Measurements from ENCODE around the gene S100Z. TPM values are rescaled to one million over a fixed set of nuclear protein-coding genes. Genes with fewer than 3 reads are reported as not detected.
"Not testable (repeated sequence)": the region's sequence is repeated elsewhere in the genome, so short reads cannot be mapped to it uniquely, and the experiment has no call there.

S100Z gene
- polyA plus RNA-seq: 5.3 TPM

- peak within 1 kb of the TSS; percentile 16 to 88 (median 56) for H3K4me3 Mint-ChIP-seq
- H3K36me3 Mint-ChIP-seq: peaks cover 5% of the 10 kb centered on the region
- peaks cover 1% of the 10 kb centered on the region for H3K27me3 Mint-ChIP-seq
- no peaks in the 10 kb centered on the region for H3K9me3 Mint-ChIP-seq
- peak within 1 kb of the TSS in 2 of 3 donors; percentile 13 to 60 for H3K27ac Mint-ChIP-seq
- peaks cover 17 to 32% (median 30%) of the 10 kb centered on the region in 3 donors for H3K4me1 Mint-ChIP-seq
Measured at GRCh38 chr5:76849419-76850291, at the start of gene S100Z. Gene S100Z (plus strand): TSS chr5:76850014. CDS start chr5:76875360, 25,346 bp downstream.

- H3K4me1 Mint-ChIP-seq: no peaks in the 10 kb centered on the region
- no peak overlapping the region for H3K4me3 Mint-ChIP-seq
- no peaks in the 10 kb centered on the region for H3K9me3 Mint-ChIP-seq
- peaks cover 3% of the 10 kb centered on the region for H3K27me3 Mint-ChIP-seq
- H3K27ac Mint-ChIP-seq: no peak overlapping the region
- H3K36me3 Mint-ChIP-seq: no peaks in the 10 kb centered on the region
Measured at GRCh38 chr5:76800579-76800978, 49.2 kb upstream of the S100Z start.

DNA sequence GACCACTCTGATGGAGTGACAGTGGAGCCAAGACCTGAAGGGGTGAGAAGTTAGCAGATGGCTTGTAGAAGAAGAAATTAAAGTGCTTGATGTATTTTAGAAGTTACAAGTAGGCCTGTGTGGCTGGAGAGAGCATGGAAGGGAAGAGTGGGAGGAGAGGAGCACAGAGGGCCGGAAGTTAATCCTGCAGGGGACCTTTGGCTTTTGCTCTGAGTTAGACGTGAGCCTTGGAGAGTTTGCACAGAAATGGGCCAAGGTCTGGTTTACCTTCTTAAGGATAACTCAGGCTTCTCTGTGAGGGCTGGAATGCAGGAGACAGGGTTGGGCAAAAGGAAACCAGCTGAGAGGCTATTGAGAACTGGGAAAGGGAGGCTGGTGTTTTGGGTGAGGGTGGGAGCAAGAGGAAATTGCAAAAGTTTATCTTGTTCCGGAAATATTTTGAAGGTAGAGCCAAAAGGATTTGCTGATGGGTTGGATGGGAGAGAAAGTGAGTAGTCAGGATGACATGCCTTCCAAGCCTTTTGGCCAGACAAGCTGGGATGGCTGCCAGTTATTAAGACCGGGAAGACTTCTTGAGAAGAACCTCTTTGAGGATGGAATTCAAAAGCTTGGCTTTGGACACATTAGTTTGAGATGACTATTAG lies 48.5 kb upstream of the S100Z start:
- no peaks in the 10 kb centered on the region for H3K36me3 Mint-ChIP-seq
- H3K27ac Mint-ChIP-seq: no peak overlapping the region
- H3K4me3 Mint-ChIP-seq: peak overlapping the region in 1 of 4 donors; percentile 63
- no peaks in the 10 kb centered on the region for H3K9me3 Mint-ChIP-seq
- peaks cover 3% of the 10 kb centered on the region for H3K27me3 Mint-ChIP-seq
- H3K4me1 Mint-ChIP-seq: no peaks in the 10 kb centered on the region

GRCh38 chr5:76801803-76802195 lies 48.0 kb upstream of the S100Z start:
- Mint-ChIP-seq H3K27ac (no peak overlapping the region), H3K27me3 (peaks cover 3% of the 10 kb centered on the region), H3K9me3 (no peaks in the 10 kb centered on the region), H3K4me3 (no peak overlapping the region), H3K4me1 (no peaks in the 10 kb centered on the region), H3K36me3 (no peaks in the 10 kb centered on the region)

GRCh38 chr5:76804266-76804665 lies 45.5 kb upstream of the S100Z start:
- H3K36me3 Mint-ChIP-seq: no peaks in the 10 kb centered on the region
- no peak overlapping the region for H3K27ac Mint-ChIP-seq
- peaks cover 3% of the 10 kb centered on the region for H3K27me3 Mint-ChIP-seq
- no peaks in the 10 kb centered on the region for H3K4me1 Mint-ChIP-seq
- no peaks in the 10 kb centered on the region for H3K9me3 Mint-ChIP-seq
- no peak overlapping the region for H3K4me3 Mint-ChIP-seq

- H3K27me3 Mint-ChIP-seq: peaks cover 3% of the 10 kb centered on the region
- no peak overlapping the region for H3K27ac Mint-ChIP-seq
- H3K4me3 Mint-ChIP-seq: no peak overlapping the region
- H3K36me3 Mint-ChIP-seq: no peaks in the 10 kb centered on the region
- H3K9me3 Mint-ChIP-seq: no peaks in the 10 kb centered on the region
- H3K4me1 Mint-ChIP-seq: no peaks in the 10 kb centered on the region
Measured at GRCh38 chr5:76805821-76806505, 43.9 kb upstream of the S100Z start.

DNA sequence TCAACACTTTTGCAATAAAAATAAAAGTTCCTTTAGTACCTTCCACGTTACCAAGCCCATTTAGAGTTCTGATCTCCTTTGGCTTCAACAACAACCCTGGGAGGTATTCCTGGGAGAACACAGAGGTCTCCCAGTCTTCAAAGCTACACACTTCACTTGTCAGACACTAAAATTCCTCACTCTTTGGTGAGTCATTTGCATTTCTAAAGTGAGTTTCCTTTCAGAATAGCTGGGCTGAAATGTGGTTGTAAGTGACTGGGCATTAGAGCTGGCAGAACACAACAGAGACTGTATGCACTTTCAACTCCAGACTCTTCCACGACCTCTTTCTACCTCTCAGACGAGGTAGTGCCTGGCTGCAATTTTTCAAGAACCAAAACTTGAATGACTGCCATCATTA lies 42.5 kb upstream of the S100Z start:
- H3K27me3 Mint-ChIP-seq: no peaks in the 10 kb centered on the region
- H3K27ac Mint-ChIP-seq: no peak overlapping the region
- H3K4me3 Mint-ChIP-seq: no peak overlapping the region
- H3K36me3 Mint-ChIP-seq: no peaks in the 10 kb centered on the region
- H3K9me3 Mint-ChIP-seq: no peaks in the 10 kb centered on the region
- H3K4me1 Mint-ChIP-seq: no peaks in the 10 kb centered on the region

- H3K9me3 Mint-ChIP-seq: no peaks in the 10 kb centered on the region
- no peaks in the 10 kb centered on the region for H3K27me3 Mint-ChIP-seq
- H3K4me1 Mint-ChIP-seq: no peaks in the 10 kb centered on the region
- no peak overlapping the region for H3K4me3 Mint-ChIP-seq
- no peak overlapping the region for H3K27ac Mint-ChIP-seq
- no peaks in the 10 kb centered on the region for H3K36me3 Mint-ChIP-seq
Measured at GRCh38 chr5:76808141-76808691, 41.6 kb upstream of the S100Z start.

GRCh38 chr5:76809141-76809540 lies 40.7 kb upstream of the S100Z start:
- Mint-ChIP-seq H3K9me3 (no peaks in the 10 kb centered on the region), H3K4me3 (no peak overlapping the region), H3K27ac (peak overlapping the region in 1 of 3 donors; percentile 26), H3K36me3 (no peaks in the 10 kb centered on the region), H3K27me3 (no peaks in the 10 kb centered on the region), H3K4me1 (no peaks in the 10 kb centered on the region)

- peaks cover under 1% of the 10 kb centered on the region for H3K27me3 Mint-ChIP-seq
- H3K27ac Mint-ChIP-seq: no peak overlapping the region
- H3K36me3 Mint-ChIP-seq: no peaks in the 10 kb centered on the region
- no peaks in the 10 kb centered on the region for H3K4me1 Mint-ChIP-seq
- H3K9me3 Mint-ChIP-seq: no peaks in the 10 kb centered on the region
- no peak overlapping the region for H3K4me3 Mint-ChIP-seq
Measured at GRCh38 chr5:76810236-76810635, 39.6 kb upstream of the S100Z start.

- Mint-ChIP-seq H3K36me3 (no peaks in the 10 kb centered on the region), H3K4me3 (no peak overlapping the region), H3K27ac (no peak overlapping the region), H3K27me3 (peaks cover 8% of the 10 kb centered on the region), H3K4me1 (no peaks in the 10 kb centered on the region), H3K9me3 (no peaks in the 10 kb centered on the region)
Measured at GRCh38 chr5:76811214-76811613, 38.6 kb upstream of the S100Z start.

DNA sequence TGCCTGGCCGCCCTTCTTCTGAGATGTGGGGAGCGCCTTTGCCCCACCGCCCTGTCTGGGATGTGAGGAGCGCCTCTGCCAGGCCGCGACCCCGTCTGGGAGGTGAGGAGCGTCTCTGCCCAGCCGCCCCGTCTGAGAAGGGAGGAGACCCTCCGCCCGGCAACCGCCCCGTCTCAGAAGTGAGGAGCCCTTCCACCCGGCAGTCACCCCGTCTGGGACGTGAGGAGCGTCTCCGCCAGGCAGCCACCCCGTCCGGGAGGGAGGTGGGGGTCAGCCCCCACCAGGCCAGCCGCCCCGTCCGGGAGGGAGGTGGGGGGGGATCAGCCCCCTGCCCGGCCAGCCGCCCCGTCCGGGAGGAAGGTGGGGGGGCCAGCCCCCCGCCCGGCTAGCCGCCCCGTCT lies 37.6 kb upstream of the S100Z start:
- not testable (repeated sequence) for H3K36me3 Mint-ChIP-seq, H3K4me1 Mint-ChIP-seq, H3K27ac Mint-ChIP-seq, H3K4me3 Mint-ChIP-seq, H3K9me3 Mint-ChIP-seq
- peaks cover 11% of the 10 kb centered on the region for H3K27me3 Mint-ChIP-seq

DNA sequence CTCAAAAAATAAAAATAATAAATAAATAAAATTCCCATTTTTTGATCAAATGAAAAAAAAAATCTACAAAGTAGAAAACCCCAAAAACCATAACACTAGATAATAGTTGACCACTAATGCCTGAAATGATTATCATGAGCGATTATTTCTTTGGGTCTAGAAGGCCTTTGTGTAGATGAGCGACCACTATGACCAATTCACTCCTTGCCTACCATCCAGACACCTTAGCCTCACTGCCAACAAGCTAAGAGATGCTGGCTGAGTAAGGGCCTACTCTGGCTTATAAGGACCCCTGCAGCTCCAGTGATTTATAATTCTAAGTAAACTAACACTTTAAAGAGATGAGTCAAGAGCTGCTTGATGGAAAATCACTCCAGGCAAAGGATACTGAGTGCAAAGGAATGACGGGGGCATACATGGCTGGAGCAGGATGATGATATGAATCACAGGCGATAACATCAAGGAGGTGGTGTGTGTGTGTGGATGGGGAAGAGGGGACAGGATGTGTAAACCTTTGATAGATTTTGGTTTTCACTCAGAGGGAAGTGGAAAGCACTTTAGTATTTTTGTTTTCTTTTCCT lies 35.7 kb upstream of the S100Z start:
- H3K27ac Mint-ChIP-seq: no peak overlapping the region

GRCh38 chr5:76816110-76816831 lies 33.5 kb upstream of the S100Z start:
- Mint-ChIP-seq H3K4me1 (peaks cover 3 to 12% (median 7%) of the 10 kb centered on the region in 3 donors), H3K27me3 (peaks cover 37% of the 10 kb centered on the region), H3K9me3 (no peaks in the 10 kb centered on the region), H3K4me3 (peak overlapping the region in 1 of 4 donors; percentile 62), H3K36me3 (no peaks in the 10 kb centered on the region), H3K27ac (no peak overlapping the region)

More for the DNA sequence above, 35.7 kb upstream of the S100Z start:
- Mint-ChIP-seq H3K4me1 (peaks cover 3 to 7% (median 5%) of the 10 kb centered on the region in 3 donors), H3K9me3 (no peaks in the 10 kb centered on the region), H3K27me3 (peaks cover 22% of the 10 kb centered on the region), H3K36me3 (no peaks in the 10 kb centered on the region), H3K4me3 (no peak overlapping the region)
